ENCODE measurements around the gene POGZ.
A peak's percentile ranks its signal among the peaks of the same experiment; 100 is the strongest.
"Not testable (repeated sequence)": the region's sequence is repeated elsewhere in the genome, so short reads cannot be mapped to it uniquely, and the experiment has no call there.

The POGZ gene

GRCh38 chr1:151411884-151412283 lies 47.4 kb downstream of the POGZ start:
- no peak for DNase-seq

- no peak for DNase-seq
Measured at GRCh38 chr1:151408891-151409290, 50.4 kb downstream of the POGZ start.

- DNase-seq: no peak
Measured at GRCh38 chr1:151407304-151407703, 52.0 kb downstream of the POGZ start.

GRCh38 chr1:151406176-151406575 lies 53.1 kb downstream of the POGZ start:
- DNase-seq: no peak

- no peak for DNase-seq
Measured at GRCh38 chr1:151405187-151405951, 53.9 kb downstream of the POGZ start.

GRCh38 chr1:151403612-151404011 lies 55.7 kb downstream of the POGZ start:
- no peak for DNase-seq

- no peak for DNase-seq
Measured at GRCh38 chr1:151402764-151403163, 56.5 kb downstream of the POGZ start.

- no peak for DNase-seq
Measured at GRCh38 chr1:151401860-151402259, 57.4 kb downstream of the POGZ start.

- DNase-seq: no peak
Measured at GRCh38 chr1:151401125-151401788, 58.0 kb downstream of the POGZ start.

GRCh38 chr1:151399324-151400171 lies 59.7 kb downstream of the POGZ start, which contains the start of gene PSMB4:
Gene PSMB4, plus strand, starts transcription at chr1:151399573. Its CDS starts 15 bp downstream, at chr1:151399588.
- peak; percentile 87 for DNase-seq

GRCh38 chr1:151396265-151396664 lies 63.0 kb downstream of the POGZ start:
- not testable (repeated sequence) for DNase-seq

GRCh38 chr1:151393583-151393982 lies 65.7 kb downstream of the POGZ start:
- DNase-seq: no peak

GRCh38 chr1:151391079-151391563 lies 68.2 kb downstream of the POGZ start:
- DNase-seq: no peak

GRCh38 chr1:151390221-151391078 lies 68.8 kb downstream of the POGZ start:
- DNase-seq: not testable (repeated sequence)

- no peak for DNase-seq
Measured at GRCh38 chr1:151386002-151386401, 73.3 kb downstream of the POGZ start.

GRCh38 chr1:151384584-151384983 lies 74.7 kb downstream of the POGZ start:
- DNase-seq: no peak

- no peak for DNase-seq
Measured at GRCh38 chr1:151377150-151377884, 82.0 kb downstream of the POGZ start.

GRCh38 chr1:151373196-151373595 lies 86.1 kb downstream of the POGZ start:
- DNase-seq: no peak

GRCh38 chr1:151372058-151372934 lies 87.0 kb downstream of the POGZ start, which contains the start of gene SELENBP1:
Gene SELENBP1, minus strand, starts transcription at chr1:151372705. Its CDS starts 64 bp downstream, at chr1:151372641.
- peak; percentile 83 for DNase-seq

- DNase-seq: peak; percentile 76
Measured at GRCh38 chr1:151371370-151372057, 87.8 kb downstream of the POGZ start.

All from right forelimb (tissue), 1 donor.